ENCODE data around the gene MED4.

Gene MED4, protein sequence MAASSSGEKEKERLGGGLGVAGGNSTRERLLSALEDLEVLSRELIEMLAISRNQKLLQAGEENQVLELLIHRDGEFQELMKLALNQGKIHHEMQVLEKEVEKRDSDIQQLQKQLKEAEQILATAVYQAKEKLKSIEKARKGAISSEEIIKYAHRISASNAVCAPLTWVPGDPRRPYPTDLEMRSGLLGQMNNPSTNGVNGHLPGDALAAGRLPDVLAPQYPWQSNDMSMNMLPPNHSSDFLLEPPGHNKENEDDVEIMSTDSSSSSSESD

DNA sequence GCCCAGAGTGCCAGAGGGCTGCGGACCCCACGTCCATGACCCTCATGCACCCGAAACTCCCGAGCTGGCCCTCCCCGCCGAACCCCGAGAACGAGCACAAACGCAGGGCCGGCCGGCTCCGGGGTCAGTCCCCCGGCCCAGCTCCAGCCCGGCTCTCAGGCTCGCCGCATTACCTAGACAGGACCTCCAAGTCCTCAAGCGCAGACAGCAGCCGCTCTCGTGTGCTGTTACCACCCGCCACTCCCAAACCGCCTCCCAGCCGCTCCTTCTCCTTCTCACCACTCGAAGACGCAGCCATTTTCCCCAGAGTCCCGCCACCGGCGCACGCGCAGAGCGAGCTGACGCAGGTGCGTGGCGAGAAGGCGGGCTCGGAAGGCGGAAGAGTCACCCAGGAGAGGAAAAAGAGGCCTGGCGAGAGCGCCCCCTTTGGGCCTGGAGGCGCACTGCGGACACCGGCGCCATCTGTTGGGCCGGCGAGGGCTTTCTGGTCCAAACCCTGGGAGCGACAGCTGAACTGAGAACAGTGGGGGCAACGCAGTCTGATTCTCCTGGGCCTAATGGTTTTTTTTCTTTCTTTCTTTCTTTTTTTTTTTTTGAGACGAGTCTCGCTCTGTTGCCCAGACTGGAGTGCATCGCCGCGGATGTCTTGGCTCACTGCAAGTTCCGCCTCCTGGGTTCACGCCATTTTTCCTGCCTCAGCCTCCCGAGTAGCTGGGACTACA is at the start of gene MED4:
TSS of gene MED4 (minus strand) at position 324 of the 722 bp plus-strand sequence. CDS start at position 298, 26 bp downstream.
- DNase-seq: peak; percentile 71

DNA sequence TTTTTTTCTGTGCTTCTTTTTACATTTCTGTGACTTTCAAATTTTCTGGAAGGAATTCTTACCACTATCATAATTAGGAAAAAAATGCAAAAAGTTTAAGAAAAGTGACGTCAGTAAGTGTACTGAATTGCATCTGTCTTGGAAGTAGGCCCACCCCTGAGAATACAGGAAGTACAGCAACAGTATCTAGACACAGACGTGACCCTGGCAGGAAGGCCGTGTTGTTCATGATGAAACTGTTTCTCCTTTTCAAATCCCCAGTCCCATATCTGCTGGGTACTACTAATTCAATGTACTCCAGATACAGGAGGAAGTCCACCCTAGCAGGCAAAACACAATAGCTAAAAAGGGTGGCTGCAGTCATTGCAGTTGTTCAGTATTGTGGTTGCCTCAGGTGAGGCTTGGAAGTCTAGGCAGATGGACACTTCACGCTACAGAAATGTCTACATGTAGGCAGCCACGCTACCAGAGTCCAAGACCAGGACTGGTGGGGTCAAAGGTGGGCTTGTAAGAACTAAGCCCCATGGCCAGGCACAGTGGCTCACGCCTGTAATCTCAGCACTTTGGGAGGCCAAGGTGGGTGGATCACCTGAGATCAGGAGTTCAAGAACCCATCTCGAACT is 49.6 kb upstream of the MED4 start:
- no peak for DNase-seq

DNA sequence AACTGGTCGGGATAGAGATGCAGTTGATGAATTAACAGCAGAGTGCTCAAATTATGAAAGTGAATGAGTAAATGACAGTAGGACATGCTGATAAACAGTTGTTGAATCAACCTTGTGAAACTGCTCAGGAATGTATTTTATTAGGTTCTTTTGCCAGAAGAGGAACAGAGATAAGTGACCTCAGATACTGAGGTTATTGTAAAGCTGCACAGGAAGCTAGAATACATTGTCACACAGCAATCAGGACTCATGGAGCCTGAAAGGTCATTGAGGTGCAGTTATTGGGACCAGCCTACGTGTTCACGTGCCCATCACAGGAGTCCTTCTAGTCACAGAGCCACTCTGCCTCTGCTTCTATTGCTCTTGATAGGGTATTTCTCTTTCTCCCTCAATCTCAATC is 47.5 kb upstream of the MED4 start:
- DNase-seq: no peak

DNA sequence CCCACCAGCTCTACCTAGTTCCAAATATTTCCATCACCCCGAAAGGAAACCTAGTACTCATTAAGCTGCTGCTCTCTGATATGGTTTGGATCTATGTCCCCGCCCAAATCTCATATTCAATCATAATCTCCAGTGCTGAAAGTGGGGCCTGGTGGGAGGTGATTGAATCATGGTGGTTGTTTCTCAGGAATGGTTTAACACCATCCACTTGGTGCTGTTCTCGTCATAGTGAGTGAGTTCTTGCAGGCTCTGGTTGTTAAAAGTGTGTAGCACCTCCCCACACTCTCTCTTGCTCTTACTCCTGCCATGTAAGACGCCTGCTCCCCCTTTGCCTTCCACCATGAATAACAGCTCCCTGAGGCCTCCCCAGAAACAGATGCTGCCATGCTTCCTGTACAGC is 43.4 kb upstream of the MED4 start:
- DNase-seq: no peak

DNA sequence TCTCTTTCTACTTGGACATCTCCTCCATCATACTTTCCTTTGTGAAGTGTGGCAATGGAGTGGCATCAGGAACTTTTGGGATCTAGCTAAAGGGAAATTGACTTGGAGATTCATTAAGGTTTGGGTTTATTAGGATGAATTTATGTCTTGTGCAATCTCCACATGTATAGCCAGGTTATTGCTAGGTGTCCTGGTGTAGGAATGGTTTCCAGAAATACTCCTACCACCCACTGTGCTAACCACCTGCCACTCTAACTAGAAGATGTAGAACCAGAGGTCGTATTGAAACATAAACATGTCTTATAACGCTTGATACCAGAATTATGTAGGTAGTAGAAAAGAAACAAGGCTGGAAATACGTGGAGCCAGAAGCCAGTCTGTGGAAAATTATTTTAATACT is 38.1 kb upstream of the MED4 start:
- DNase-seq: peak; percentile 73

DNA sequence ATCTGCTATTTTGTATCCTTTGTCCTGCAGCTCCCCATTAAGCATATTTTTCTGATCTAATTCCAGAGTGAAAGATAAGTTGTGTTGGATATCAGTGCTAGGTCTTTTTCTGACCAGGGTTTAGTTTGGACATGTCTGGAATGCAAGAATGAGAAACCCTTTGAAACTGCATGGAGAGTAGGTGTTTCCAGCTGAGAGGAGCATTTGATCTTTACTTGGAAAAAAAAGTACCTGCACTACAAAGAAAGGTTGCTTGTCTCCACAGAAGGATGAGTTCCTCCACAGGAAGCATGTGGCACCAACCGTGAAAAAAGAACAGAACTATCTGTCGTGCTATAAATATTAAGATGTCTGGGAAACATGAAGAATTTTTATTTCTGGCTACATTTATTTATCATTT is 36.6 kb upstream of the MED4 start:
- DNase-seq: no peak

DNA sequence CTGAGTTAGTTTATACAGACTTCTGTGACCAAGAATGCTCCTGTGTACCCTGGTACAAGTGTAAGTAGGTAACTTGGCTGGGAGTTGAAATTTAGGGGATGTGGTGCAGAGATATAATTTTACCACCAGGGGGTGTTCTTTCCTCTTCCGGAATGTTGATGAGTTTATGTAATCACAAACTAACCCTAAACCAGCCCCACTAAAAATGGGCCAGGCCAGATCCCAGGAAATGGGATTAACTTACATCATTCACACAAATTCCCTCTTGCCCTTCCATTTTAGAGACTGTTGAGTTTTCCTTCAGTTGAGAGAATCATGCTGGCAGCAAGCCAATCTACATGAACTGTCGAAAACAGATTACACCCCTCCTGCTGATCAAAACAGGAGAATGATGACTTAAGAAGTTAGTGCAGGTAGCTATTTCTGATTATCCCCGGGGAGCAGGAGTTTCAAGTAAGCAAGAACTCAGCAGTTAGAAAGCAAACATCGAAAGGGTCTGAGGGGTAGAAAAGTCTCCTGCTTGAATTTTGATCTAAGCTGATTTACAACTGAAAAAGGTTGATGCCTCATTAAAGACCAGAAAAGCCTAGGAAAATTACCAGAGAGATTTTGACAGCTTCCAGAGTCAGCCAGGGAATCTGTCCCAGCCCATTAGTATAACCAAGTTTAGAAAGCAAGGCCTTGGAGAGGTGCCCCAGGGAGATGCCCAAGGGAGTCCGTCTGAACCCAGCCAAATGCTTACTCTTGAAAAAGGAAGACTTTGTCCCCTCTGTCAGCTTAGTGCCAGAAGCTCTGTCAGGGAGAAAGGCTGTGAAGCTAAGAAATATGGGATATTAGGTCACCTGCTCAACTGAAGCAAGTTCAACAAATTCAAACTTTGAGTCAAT is 32.3 kb upstream of the MED4 start:
- DNase-seq: peak; percentile 87

DNA sequence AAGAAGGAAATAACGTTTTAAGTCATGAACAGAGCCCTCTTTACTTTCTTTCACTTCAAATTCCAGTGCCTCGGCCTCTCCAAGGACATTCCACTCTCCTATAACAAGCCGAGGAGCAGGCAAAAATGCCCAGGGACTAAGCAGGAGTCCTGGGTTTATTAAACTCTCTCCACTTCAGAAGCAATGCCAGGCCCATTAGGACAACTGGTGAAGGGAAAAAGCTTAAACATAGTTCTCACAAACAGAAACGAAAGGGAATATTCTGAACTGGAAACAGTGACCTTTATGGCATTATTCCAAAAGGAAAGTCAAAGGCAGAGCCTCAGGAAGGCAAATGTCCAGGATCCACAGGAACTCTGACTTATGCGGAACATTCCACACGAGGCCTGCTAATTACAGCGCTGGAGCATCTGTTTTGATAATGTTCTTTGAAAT is 30.9 kb upstream of the MED4 start:
- peak; percentile 13 for DNase-seq

DNA sequence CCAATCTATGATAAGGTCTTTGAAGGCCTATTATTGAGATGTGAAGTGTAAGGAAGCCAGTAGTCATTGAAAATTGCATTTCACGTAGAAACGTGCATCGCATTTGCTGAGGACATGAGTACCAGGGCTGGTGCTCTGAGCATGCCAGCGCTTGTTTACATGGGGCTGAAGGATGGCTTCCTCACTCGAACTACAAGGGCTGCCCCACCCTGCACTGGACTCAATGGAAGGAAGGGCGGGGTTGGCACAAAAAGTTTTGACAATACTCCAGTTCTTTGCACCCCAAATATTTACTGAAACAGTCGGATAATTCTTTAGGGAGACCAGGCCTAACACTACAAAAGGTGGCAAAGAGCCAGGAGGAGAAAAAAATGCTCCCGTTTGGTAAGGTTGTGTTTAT is 28.9 kb upstream of the MED4 start:
- no peak for DNase-seq

DNA sequence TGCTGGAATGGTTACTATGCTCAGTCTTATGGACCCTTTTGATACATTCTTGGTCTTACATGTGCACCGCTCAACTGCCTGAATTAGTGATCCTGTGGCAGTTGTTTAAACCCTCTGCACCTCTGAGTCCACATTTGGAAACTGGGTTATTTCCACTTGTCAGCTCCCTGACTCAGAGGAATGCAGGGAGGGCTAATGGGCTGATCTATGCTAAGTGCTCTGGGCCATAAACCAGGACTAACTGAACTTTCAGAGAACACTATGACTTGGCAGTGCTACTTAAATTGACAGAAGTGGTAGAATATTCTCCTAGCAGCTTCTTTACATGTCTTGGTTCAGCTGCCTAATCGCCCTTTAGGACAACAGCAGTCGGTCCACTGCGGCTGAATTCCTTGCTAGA is 26.8 kb upstream of the MED4 start:
- no peak for DNase-seq

DNA sequence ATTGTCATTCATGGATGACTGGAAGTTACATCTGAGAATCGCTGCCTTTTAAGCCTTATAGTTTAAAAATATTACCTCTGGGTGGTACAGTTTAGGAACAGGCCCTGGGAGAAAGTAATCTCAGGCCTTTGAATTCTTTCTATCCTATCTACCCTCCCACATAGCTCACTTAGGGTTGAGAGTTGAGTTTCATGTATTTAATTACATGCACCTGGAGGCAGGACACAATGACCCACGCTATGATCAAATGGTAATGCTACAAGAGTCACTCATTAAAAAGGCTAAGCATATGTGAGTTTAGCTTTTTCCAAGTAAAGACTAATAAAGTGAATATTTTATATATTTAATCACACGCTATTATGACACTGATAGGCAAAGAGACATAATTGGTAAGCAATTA is 25.3 kb upstream of the MED4 start:
- DNase-seq: no peak

DNA sequence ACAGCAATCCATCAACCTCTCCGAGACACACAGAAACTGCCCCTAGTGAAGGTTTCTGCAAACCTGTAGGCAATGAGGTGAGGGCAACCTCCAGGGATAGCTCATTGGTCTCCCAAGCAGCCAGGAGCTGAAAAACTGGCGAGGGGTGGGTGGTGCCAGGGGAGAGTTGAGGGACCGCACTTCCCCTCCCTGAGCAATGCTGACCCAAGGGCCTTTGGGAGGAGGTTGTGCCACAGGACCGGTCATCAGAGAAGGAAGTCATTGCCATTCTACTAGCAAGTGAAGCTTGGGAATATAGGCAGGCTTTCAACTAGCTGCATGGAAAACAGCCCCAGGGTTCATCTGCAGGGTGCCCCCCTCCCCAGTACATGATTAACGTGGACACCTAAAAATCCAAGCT is 23.1 kb upstream of the MED4 start:
- no peak for DNase-seq

DNA sequence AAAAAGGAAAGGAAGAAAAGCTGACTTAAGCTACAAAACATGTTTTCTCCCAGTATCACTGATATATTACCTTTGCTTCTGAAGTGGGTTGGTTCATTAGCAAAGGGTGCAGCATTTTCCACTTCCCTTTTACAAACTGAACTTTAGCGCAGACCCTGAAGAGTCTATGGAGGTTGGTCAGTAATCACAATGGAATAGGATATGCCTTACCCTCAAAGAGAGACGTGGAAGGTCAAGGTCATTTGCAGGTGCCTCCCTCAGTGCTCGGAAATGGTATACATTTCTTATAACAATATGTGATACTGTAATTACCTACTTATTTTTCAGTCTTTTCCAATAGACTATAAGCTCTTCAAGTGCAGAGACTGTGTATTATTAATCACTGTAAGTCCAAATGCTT is 21.9 kb upstream of the MED4 start:
- no peak for DNase-seq

DNA sequence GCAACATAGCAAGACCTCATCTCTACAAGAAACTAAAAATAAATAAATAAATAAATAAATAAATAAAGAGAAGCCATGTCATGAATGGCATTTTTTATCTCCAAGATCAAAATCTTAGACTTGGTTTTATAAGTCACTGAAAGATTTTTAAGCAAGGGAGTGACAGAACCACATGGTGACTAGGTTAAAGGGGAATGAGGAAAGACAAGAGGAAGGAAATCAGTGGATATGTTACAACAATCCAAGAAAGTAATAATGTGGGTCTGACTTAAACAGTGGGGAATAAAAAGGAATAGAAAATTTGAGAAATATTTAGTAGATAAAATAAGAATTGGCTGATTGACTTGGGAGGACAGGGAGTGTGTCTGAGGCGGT is 18.8 kb upstream of the MED4 start:
- DNase-seq: no peak

DNA sequence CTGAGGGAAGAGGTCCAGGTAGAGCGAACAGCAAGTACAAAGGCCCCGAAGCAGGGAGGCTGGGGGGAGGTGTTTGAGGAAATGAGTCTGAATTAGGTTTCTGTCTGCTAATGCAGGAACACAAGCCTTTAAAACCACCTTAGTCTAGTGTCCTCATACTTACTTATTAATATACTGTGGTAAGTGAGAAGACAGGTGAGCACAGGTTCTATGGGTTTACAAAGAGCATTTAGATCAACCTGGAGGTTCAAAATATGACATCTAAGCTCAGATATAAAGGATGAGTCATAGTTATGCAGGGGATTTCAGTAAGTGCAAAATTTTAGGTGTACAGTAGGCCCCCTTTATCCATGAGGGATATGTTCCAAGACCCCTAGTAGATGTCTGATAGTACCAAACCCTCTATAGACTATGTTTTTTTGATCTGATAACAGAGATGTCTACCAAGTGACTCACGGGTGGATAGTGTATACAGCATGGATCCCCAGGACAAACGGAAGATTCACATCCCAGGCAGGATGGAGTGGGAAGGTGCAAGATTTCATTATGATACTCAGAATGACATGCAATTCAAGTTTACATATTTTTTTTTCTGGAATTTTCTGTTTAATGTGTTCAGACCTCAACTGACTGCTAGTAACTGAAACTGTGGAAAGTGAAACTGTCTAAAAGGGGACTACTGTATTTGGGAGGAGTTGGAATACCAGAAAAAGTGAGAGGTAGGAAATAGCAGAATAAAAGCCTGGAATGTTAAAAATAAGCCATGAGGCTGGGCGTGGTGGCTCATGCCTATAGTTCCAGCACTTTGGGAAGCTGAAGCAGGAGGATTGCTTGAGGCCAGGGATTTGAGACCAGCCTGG is 18.2 kb upstream of the MED4 start:
- DNase-seq: no peak

DNA sequence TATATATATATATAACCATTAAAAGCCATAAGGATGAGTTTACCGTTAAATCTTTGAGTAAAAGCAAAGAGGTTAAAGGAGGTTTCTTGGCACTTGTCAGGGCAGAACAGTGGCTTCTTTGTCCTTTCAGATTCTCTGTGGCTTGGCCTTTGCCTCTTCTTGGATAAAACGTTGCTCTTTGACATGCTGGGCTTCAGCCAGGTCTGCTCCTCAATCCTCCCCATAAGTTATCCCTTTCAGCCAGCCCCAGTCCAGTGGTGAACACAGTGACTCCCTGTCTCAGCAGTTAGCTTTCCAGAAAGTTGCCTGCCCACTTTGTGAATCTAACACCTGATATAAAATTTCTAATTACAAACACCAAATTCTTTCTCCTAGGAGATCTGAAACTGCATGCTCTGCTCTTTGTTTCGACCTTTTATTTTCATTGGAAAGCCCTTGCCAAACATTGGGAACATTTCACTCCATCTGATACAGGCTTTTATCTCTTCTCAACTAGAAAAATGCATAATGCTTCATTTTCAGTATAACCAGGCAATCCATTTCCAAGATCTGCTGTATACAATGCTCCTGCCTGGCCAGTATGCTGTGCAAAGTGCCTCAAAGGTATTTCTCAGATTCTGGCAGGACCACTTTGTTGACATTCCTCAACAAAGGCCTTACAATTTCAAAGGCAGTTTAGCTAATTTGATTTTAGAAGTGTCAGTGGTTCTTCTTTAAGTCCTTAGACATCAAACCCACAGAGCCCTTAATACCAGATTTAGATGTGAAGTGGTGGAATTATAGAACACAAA is 16.2 kb upstream of the MED4 start:
- DNase-seq: no peak

DNA sequence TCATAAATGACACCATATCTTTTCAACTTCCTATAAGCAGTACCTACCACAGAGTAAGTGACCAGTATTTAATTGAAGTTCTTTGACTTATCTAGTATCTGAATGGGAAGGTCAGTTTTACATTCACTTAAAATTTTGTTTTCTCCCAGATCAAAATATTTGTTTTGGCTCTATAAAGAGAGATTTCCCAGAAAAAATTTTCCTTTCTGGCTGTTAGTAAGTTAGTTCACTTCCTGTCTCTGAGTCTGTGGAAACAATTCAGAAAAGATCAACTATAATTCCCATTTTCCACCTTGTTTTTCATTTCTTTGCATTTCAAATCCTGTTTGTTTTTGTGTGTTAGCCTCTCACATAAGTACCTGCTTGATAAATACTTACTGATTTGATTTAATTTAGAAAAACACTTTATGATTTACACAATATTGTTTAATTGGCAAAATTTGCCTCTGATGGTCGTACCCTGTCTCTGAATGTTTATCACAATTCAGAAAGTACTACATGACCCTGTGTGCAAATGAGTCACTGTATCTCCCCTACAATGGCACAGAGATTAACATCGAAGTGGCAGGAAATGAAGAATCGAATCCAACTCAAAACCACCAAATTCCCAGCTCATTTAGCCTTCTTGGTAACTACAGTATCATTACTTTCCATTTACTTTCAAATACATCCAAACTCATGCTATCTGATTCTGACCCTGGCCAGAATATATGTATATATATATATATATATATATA is 15.4 kb upstream of the MED4 start:
- DNase-seq: no peak

DNA sequence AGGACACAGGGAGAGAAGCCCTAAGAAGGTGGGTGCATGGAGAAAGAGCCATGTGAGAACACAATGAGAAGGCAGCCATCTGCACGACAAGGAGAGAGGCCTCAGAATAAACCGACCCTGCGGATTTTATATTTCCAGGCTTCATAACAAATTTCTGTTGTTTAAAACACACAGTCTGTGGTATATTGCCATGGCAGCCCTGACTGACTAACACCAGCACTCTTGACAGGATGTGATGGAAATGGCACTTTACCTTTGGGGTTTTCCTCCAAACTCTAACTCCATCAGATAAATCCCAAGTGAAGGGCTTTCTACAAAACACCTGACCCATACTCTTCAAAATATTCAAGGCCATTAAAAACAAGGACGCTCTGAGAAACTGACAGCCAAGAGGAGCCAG is 13.2 kb upstream of the MED4 start:
- no peak for DNase-seq

DNA sequence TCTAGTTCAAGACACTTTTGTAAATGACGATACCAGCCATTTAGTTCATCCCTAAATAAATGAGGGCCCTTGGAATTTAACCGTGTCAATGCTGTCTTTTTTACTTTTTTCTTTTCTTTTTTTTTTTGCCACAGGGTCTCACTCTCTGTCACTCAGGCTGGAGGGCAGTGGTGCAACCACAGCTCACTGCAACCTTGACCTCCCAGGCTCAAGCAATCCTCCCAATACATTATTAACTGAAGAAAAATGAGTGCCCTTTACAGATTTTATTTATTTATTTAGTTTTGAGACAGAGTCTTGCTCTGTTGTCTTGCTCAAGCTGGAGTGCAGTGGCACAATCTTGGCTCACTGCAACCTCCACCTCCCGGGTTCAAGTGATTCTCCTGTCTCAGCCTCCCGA is 2.9 kb upstream of the MED4 start:
- no peak for DNase-seq

DNA sequence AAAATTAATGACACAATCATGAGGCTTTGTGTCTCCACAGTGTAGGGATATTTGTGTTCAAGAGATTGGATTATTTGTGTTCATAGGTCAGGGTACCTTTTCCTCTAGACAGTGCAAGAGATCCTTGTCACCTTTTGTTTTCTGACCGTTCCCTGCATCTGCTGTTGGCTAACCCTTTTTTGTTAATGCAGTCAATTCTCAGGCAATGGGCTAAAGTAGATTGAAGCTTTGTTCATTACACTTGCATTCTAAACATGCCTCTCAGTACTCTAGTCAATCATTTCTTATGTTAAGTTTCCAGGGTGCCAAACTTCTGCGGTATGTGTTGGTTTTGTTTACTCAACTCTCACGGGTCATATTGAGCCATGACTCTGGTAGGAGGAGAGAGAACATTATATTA is 1.8 kb upstream of the MED4 start:
- no peak for DNase-seq

DNA sequence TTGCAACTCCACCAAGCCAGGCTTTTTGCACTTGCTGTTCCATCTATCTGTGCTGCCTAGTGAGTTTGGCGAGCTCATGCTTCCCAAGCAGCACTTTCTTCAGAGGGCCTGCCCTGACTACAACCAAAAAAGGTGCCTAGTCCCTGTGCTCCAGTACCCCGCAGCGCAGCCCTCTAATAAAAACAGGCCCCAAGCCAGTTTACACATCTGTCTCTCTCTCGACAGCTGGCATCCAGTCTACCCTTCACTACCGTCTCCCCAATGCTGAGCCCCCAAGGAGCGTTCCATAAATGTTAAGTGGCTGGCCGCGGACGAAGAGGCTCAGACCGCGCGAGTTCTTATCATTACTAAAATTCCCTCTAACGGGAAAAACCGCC is 512 bp downstream of the MED4 start:
- DNase-seq: no peak
